Glutamatergic neuron (in vitro differentiated cells): ENCODE measurements around the gene MAP7. TPM values are rescaled to one million over a fixed set of nuclear protein-coding genes. Genes with fewer than 3 reads are reported as not detected.

Experiments
- DNase-seq: peaks from one replicate; pipeline ENCODE4 v3.0.0; 2022
- H3K27ac Mint-ChIP-seq: one replicate; pipeline ENCODE4 v1.8.0; 2020; ENCODE audit warnings: mild to moderate bottlenecking, mixed read lengths, inconsistent platforms; ENCODE audit not compliant: unreplicated experiment
- H3K27me3 Mint-ChIP-seq: one replicate; pipeline ENCODE4 v1.8.0; 2020; ENCODE audit warnings: mild to moderate bottlenecking, moderate library complexity, mixed read lengths, inconsistent platforms; ENCODE audit not compliant: unreplicated experiment
- H3K36me3 Mint-ChIP-seq: one replicate; pipeline ENCODE4 v1.8.0; 2020; ENCODE audit warnings: mild to moderate bottlenecking, mixed read lengths, inconsistent platforms; ENCODE audit not compliant: unreplicated experiment
- H3K4me1 Mint-ChIP-seq: one replicate; pipeline ENCODE4 v1.8.0; 2020; ENCODE audit warnings: mild to moderate bottlenecking, low read depth, mixed read lengths, inconsistent platforms; ENCODE audit not compliant: unreplicated experiment
- H3K4me3 Mint-ChIP-seq: one replicate; pipeline ENCODE4 v1.8.0; 2020; ENCODE audit warnings: mild to moderate bottlenecking, mixed read lengths, inconsistent platforms; ENCODE audit not compliant: unreplicated experiment
- H3K9me3 Mint-ChIP-seq: one replicate; pipeline ENCODE4 v1.8.0; 2020; ENCODE audit warnings: mild to moderate bottlenecking, moderate library complexity, mixed read lengths, inconsistent platforms; ENCODE audit not compliant: unreplicated experiment
- total RNA-seq: library from RNA; stranded (reverse); fragmentation: NEBNext Ultra II Directional; extraction: Animal tissue kit (Norgen Biotek cat#: 25700); gene quantifications from one replicate; pipeline ENCODE4 v1.2.1, GENCODE V29; 2021; ENCODE audit not compliant: unreplicated experiment
- TF ChIP-seq, protein P1 (sequence below): fragments of 200-600 bp; sonication (generic); IDR thresholded peaks from one replicate; pipeline ENCODE4 v1.5.0; 2021; ENCODE audit not compliant: partially characterized antibody, unreplicated experiment

Gene MAP7
- total RNA-seq, 1 donor from 2014 or later: 2.2 TPM

GRCh38 chr6:136337121-136337520 lies 213.1 kb downstream of the MAP7 start:
- TF ChIP-seq, protein P1, sequence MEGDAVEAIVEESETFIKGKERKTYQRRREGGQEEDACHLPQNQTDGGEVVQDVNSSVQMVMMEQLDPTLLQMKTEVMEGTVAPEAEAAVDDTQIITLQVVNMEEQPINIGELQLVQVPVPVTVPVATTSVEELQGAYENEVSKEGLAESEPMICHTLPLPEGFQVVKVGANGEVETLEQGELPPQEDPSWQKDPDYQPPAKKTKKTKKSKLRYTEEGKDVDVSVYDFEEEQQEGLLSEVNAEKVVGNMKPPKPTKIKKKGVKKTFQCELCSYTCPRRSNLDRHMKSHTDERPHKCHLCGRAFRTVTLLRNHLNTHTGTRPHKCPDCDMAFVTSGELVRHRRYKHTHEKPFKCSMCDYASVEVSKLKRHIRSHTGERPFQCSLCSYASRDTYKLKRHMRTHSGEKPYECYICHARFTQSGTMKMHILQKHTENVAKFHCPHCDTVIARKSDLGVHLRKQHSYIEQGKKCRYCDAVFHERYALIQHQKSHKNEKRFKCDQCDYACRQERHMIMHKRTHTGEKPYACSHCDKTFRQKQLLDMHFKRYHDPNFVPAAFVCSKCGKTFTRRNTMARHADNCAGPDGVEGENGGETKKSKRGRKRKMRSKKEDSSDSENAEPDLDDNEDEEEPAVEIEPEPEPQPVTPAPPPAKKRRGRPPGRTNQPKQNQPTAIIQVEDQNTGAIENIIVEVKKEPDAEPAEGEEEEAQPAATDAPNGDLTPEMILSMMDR: no peak
- Mint-ChIP-seq H3K36me3 (no peaks in the 10 kb centered on the region), H3K27me3 (peaks cover 1% of the 10 kb centered on the region), H3K9me3 (no peaks in the 10 kb centered on the region), H3K27ac (no peak overlapping the region), H3K4me1 (no peaks in the 10 kb centered on the region), H3K4me3 (no peak overlapping the region)
- no peak for DNase-seq

DNA sequence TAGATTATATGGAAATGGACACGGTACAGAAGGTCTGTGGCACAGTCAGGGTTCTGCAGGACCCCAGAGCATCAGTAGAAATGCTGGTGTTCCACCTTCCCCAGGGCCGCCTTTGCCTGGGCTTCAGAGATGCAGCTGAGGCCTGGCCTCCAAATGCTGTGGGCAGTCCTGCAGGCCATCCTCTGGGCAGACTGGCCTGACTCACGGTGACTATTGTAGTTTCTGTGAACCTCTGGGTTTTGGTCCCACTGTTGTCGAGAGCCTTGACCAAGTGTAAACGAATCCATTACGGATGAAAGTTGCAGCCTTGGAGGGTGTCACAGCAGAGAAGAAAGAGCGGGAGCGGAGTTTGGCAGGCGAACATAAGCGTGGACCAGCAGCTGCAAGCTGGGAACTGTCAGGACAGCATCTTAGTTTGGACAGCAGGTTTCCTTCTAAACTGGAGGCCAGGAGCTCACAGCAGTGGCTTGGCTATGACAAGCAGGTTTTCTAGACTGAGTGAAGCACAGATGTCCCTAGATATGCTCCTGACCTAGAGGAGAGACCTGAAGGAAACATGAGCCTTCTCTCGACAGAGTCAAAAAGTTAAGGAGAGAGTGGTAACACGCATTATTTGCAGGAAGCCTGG lies 214.4 kb downstream of the MAP7 start:
- TF ChIP-seq, protein P1: no peak
- Mint-ChIP-seq H3K9me3 (no peaks in the 10 kb centered on the region), H3K4me3 (no peak overlapping the region), H3K27ac (no peak overlapping the region), H3K4me1 (no peaks in the 10 kb centered on the region), H3K36me3 (no peaks in the 10 kb centered on the region), H3K27me3 (peaks cover 1% of the 10 kb centered on the region)
- no peak for DNase-seq

DNA sequence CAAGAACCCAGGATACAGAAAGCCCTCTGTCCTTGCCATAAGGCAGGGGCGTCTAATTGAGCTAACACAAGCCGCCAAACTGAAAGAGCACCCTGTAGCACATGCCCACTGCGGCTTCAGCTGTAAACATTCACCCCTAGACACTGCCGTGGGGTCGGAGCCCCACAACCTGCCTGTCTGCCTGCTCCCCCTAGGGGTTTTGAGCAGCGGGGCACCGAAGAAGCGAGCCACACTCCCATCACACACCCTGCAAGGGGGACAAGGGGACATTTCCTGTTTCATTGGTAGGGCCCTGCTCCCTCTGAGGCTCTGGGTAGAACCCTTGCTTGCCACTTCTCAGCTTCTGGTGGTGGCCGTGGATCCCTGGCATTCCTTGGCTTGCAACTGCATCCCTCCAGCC lies 215.4 kb downstream of the MAP7 start:
- H3K27me3 Mint-ChIP-seq: peaks cover 1% of the 10 kb centered on the region
- TF ChIP-seq, protein P1: peak; percentile 24
- H3K36me3 Mint-ChIP-seq: no peaks in the 10 kb centered on the region
- H3K4me1 Mint-ChIP-seq: no peaks in the 10 kb centered on the region
- no peak overlapping the region for H3K27ac Mint-ChIP-seq
- peak; percentile 23 for DNase-seq
- no peak overlapping the region for H3K4me3 Mint-ChIP-seq
- H3K9me3 Mint-ChIP-seq: no peaks in the 10 kb centered on the region

- TF ChIP-seq, protein P1: no peak
- H3K4me1 Mint-ChIP-seq: no peaks in the 10 kb centered on the region
- H3K36me3 Mint-ChIP-seq: no peaks in the 10 kb centered on the region
- no peaks in the 10 kb centered on the region for H3K9me3 Mint-ChIP-seq
- no peak overlapping the region for H3K27ac Mint-ChIP-seq
- peaks cover 1% of the 10 kb centered on the region for H3K27me3 Mint-ChIP-seq
- H3K4me3 Mint-ChIP-seq: no peak overlapping the region
- no peak for DNase-seq
Observed at GRCh38 chr6:136334465-136334846, 215.8 kb downstream of the MAP7 start.

- no peak overlapping the region for H3K27ac Mint-ChIP-seq
- no peaks in the 10 kb centered on the region for H3K9me3 Mint-ChIP-seq
- H3K4me3 Mint-ChIP-seq: no peak overlapping the region
- H3K4me1 Mint-ChIP-seq: no peaks in the 10 kb centered on the region
- peaks cover 1% of the 10 kb centered on the region for H3K27me3 Mint-ChIP-seq
- TF ChIP-seq, protein P1: no peak
- no peak for DNase-seq
- no peaks in the 10 kb centered on the region for H3K36me3 Mint-ChIP-seq
Observed at GRCh38 chr6:136333824-136334464, 216.3 kb downstream of the MAP7 start.
